Adrenal gland (tissue), 12 donors: ENCODE data around the gene CLMP. TPM values are rescaled to one million over a fixed set of nuclear protein-coding genes. Genes with fewer than 3 reads are reported as not detected.

ENCODE experiments used
- DNase-seq, 7 donors: peaks; one replicate each; pipeline ENCODE4 v3.0.0-alpha.2; 2019 to 2020
- H3K27ac ChIP-seq, 5 donors: fragments of 200-600 bp; sonication (generic) in 4 of 5; 1 replicate in 3 of 5; 2 replicates in 2 of 5; pipeline versions ENCODE4 v1.5.1 to v1.8.0; 2016 to 2020; ENCODE audit warnings: mild to moderate bottlenecking in 1 of 5
- H3K27me3 ChIP-seq: fragments of 200-600 bp; 2 replicates; pipeline ENCODE4 v1.8.0; 2021
- H3K36me3 ChIP-seq, 2 donors: fragments of 200-600 bp; replicated peaks in 1 of 2; 1 replicate in 1 of 2; 2 replicates in 1 of 2; pipeline versions ENCODE4 v1.5.1 to v1.8.0; 2018 to 2022
- H3K4me1 ChIP-seq, 2 donors: fragments of 200-600 bp; replicated peaks in 1 of 2; 1 replicate in 1 of 2; 2 replicates in 1 of 2; pipeline versions ENCODE4 v1.5.1 to v1.8.0; 2018 to 2021
- H3K4me3 ChIP-seq, 4 donors: fragments of 200-600 bp; sonication (generic) in 3 of 4; one replicate each; pipeline ENCODE4 v1.5.1; 2016 to 2018
- H3K9me3 ChIP-seq, 3 donors: fragments of 200-600 bp; sonication (generic) in 1 of 3; replicated peaks in 1 of 3; 1 replicate in 2 of 3; 2 replicates in 1 of 3; pipeline versions ENCODE4 v1.5.1 to v1.8.0; 2016 to 2021
- POLR2A ChIP-seq, 2 donors: fragments of 450-650 bp; IDR thresholded peaks; one replicate each; pipeline ENCODE4 v1.6.1; 2017; ENCODE audit warnings: antibody characterized with exemption in 2 of 2, mild to moderate bottlenecking in 2 of 2, moderate library complexity in 1 of 2
- WGBS, 4 donors: extraction: QIAGEN DNeasy Blood & Tissue Kit in 2 of 4; methylation state at CpG; one replicate each; pipeline versions ENCODE4 v1.1.5 to v1.1.7; 2013 to 2017; 5-methylcytosine and 5-hydroxymethylcytosine counted together
- intact Hi-C, 2 donors: fragments of 100-400 bp; cut with DNase I; formaldehyde crosslinking; loops; one replicate each; pipeline versions ENCODE4 v1.14.1 to v1.15.0; 2022 to 2023
- polyA plus RNA-seq, 3 donors: library from polyadenylated mRNA; stranded (reverse); fragments of 200-250 nt in 2 of 3; fragments of 350-450 nt in 1 of 3; fragmentation: Illumina TruSeq in 1 of 3; extraction: RNeasy Lipid Tissue Mini Kit (QIAGEN cat#74804) in 1 of 3; gene quantifications; one replicate each; pipeline ENCODE4 v1.2.3, GENCODE V29; 2013 to 2014
- total RNA-seq, 9 donors: library from RNA; depleted of rRNA in 4 of 9; stranded (reverse); fragments of >200 nt in 4 of 9; fragments of 120-200 nt in 1 of 9; fragmentation: NEBNext Ultra II Directional in 1 of 9; extraction: Animal tissue kit (Norgen Biotek cat#: 25700) in 1 of 9; gene quantifications; one replicate each; pipeline versions ENCODE4 v1.1.0 to v1.2.4, GENCODE V29; 2013 to 2023
- TF ChIP-seq, protein P1 (sequence below), 6 experiments: fragments of 450-650 bp in 4 of 6; fragments of 200-600 bp in 2 of 6; sonication (generic) in 1 of 6; IDR thresholded peaks; 1 replicate in 5 of 6; 2 replicates in 1 of 6; pipeline versions ENCODE4 v1.5.1 to v1.8.0; 2016 to 2021; ENCODE audit warnings: antibody characterized with exemption in 6 of 6, mild to moderate bottlenecking in 2 of 6, moderate library complexity in 1 of 6
- donor health status: healthy with polysubstance abuse.
- donor health status: Bipolar disorder and iron deficiency.
- donor health status: DM: yes; HTN: yes; CAD: no.
- donor health status: DM: no; HTN: no; CAD: no.
- donor health status: DM: no; HTN: no; CAD: no.
- donor health status: DM: yes; HTN: yes; CAD: no.

CLMP gene
- total and polyA plus RNA-seq, 12 donors = 3.8 to 36.6 (median 19.8) TPM

DNA sequence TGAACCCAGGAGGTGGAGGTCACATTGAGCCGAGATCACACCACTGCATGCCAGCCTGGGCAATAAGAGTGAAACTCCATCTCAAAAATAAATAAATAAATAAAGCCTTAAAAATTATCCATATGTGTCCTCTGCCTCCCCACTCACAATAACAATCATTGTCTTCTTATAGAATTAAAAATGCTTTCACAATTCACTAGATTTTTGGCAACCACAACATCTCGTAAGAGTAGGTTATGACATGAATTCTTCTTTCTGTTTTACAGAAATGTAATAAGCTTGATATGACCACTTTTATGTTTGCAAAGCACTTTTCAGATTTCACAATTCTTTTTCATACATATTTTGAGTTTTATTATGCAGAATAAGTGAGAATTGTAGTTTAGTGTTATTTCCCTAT lies 78.6 kb downstream of the CLMP start:
- intact Hi-C loops = no loop called here
- Histone ChIP-seq H3K27ac (no peak overlapping the region), H3K27me3 (no peaks in the 10 kb centered on the region), H3K9me3 (no peaks in the 10 kb centered on the region), H3K4me1 (no peaks in the 10 kb centered on the region), H3K4me3 (no peak overlapping the region), H3K36me3 (no peaks in the 10 kb centered on the region)
- TF ChIP-seq, protein P1, sequence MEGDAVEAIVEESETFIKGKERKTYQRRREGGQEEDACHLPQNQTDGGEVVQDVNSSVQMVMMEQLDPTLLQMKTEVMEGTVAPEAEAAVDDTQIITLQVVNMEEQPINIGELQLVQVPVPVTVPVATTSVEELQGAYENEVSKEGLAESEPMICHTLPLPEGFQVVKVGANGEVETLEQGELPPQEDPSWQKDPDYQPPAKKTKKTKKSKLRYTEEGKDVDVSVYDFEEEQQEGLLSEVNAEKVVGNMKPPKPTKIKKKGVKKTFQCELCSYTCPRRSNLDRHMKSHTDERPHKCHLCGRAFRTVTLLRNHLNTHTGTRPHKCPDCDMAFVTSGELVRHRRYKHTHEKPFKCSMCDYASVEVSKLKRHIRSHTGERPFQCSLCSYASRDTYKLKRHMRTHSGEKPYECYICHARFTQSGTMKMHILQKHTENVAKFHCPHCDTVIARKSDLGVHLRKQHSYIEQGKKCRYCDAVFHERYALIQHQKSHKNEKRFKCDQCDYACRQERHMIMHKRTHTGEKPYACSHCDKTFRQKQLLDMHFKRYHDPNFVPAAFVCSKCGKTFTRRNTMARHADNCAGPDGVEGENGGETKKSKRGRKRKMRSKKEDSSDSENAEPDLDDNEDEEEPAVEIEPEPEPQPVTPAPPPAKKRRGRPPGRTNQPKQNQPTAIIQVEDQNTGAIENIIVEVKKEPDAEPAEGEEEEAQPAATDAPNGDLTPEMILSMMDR (IDR thresholded peaks at IDR 0.05) = no peak
- no peak for TF ChIP-seq POLR2A (IDR thresholded peaks at IDR 0.05)
- 94 to 98% (median 96%) methylated on average over 2 of the region's 2 CpGs for WGBS, 4 donors
- no peak for DNase-seq

DNA sequence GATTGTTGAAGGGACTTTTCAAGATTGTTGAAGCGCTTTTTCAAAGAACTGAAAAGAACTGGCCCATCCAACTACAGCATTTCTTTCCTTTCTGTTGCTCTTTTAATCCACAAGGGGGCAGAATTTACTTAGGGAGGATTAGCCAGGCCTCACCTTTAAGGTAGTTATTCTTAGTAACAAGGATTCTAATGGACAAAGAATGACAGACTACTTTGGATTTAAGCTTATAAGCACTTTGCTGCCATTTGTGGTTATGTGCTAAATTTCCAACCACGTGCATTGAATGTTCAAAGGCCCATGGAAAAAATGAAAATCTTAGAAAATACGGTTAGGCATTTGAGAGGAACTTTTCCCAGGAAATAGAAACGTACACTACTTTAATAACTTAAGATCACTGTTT lies 83.6 kb downstream of the CLMP start:
- H3K36me3 ChIP-seq = no peaks in the 10 kb centered on the region
- 58 to 67% (median 63%) methylated on average over 4 of the region's 4 CpGs for WGBS, 4 donors
- no peak for DNase-seq
- H3K9me3 ChIP-seq = no peaks in the 10 kb centered on the region
- intact Hi-C loops = loop anchor here in 1 of 2 donors (5.0 kb wide), 1 partner anchor 136 kb away; no protein-coding TSS in a partner anchor
- no peak overlapping the region for H3K4me3 ChIP-seq
- TF ChIP-seq, protein P1 (IDR thresholded peaks at IDR 0.05) = peak; percentile 72 to 96 (median 87)
- TF ChIP-seq POLR2A (IDR thresholded peaks at IDR 0.05) = no peak
- no peak overlapping the region for H3K27ac ChIP-seq
- H3K4me1 ChIP-seq = no peaks in the 10 kb centered on the region
- no peaks in the 10 kb centered on the region for H3K27me3 ChIP-seq

DNA sequence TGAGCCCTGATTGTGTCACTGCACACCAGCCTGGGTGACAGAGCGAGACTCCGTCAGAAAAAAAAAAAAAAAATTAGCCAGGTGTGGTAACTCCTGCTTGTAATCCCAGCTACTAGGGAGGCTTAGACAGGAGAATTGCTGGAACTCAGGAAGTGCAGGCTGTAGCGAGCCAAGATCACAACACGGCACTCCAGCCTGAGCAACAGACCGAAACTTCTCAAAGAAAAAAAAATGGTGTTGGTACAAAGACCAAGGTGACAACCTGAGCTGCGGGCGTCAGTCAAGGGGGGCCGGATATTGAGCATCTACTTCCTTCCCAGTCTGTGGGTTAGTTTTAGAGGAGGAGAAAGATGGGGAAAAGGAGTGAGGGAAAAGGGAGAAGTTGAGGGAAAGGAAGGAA lies 84.7 kb downstream of the CLMP start:
- 77 to 91% (median 82%) methylated on average over 8 of the region's 8 CpGs for WGBS, 4 donors
- no peaks in the 10 kb centered on the region for H3K27me3 ChIP-seq
- no peak for TF ChIP-seq POLR2A (IDR thresholded peaks at IDR 0.05)
- TF ChIP-seq, protein P1 (IDR thresholded peaks at IDR 0.05) = no peak
- no peaks in the 10 kb centered on the region for H3K9me3 ChIP-seq
- no peak overlapping the region for H3K27ac ChIP-seq
- no peak overlapping the region for H3K4me3 ChIP-seq
- intact Hi-C loops = loop anchor here in 1 of 2 donors (5.0 kb wide), 1 partner anchor 137 kb away; no protein-coding TSS in a partner anchor
- H3K36me3 ChIP-seq = no peaks in the 10 kb centered on the region
- no peak for DNase-seq
- no peaks in the 10 kb centered on the region for H3K4me1 ChIP-seq

DNA sequence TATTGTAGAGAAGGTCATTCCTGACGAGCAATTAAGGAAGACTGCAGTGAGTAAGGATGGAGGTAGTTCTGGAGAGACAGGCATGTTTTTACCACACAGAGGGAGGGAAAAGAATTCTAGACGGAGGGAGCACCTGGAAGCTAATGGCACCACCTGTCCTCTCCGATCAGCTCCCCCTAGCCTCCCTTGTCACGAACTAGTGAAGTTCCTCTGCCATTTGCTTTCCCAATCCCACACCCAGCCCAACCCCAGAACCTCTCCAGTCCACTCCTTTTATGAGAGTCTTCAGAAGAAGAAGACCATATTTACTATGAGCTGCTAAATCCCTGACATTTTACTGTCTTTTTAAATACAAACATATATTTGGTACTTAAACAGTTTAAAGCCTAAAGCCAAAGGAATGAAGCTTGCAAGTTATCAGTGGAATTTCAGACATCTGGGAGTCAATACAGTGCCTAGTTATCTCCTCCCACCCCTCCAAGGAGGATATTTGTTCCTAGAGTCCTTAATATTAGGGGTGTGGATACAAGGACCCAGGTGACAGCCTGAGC lies 87.0 kb downstream of the CLMP start:
- Histone ChIP-seq H3K4me3 (no peak overlapping the region), H3K36me3 (no peaks in the 10 kb centered on the region), H3K27me3 (no peaks in the 10 kb centered on the region), H3K4me1 (peaks cover 0 to 5% of the 10 kb centered on the region in 2 donors), H3K9me3 (no peaks in the 10 kb centered on the region), H3K27ac (no peak overlapping the region)
- DNase-seq = no peak
- TF ChIP-seq, protein P1 (IDR thresholded peaks at IDR 0.05) = no peak
- no peak for TF ChIP-seq POLR2A (IDR thresholded peaks at IDR 0.05)
- intact Hi-C loops = loop anchor here in 1 of 2 donors (2.0 kb wide), 1 partner anchor 139 kb away; no protein-coding TSS in a partner anchor
- WGBS, 4 donors = 80 to 93% (median 90%) methylated on average over 4 of the region's 4 CpGs
